ENCODE measurements around the gene CHD6.

DNA sequence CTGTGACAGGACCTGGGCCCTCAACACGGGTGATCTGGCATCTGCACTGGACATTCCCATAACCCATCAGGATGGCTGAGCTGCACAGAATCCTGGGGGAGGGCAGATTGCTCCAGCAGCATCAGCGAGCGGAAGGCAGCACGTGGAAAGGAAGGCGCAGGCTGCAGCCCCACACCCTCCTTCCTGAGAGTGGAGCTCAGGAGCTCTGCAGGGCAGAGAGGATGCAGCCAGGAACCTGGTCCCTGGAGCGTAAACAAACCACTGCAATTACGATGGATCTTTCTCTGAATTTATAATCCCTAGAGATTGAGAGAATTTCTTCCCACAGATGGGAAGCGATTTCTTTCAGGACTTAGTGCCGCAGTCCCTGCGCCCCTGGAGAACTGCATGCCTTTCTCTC, 211.8 kb downstream of the CHD6 start:
- TF ChIP-seq, protein P1, sequence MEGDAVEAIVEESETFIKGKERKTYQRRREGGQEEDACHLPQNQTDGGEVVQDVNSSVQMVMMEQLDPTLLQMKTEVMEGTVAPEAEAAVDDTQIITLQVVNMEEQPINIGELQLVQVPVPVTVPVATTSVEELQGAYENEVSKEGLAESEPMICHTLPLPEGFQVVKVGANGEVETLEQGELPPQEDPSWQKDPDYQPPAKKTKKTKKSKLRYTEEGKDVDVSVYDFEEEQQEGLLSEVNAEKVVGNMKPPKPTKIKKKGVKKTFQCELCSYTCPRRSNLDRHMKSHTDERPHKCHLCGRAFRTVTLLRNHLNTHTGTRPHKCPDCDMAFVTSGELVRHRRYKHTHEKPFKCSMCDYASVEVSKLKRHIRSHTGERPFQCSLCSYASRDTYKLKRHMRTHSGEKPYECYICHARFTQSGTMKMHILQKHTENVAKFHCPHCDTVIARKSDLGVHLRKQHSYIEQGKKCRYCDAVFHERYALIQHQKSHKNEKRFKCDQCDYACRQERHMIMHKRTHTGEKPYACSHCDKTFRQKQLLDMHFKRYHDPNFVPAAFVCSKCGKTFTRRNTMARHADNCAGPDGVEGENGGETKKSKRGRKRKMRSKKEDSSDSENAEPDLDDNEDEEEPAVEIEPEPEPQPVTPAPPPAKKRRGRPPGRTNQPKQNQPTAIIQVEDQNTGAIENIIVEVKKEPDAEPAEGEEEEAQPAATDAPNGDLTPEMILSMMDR (IDR thresholded peaks at IDR 0.05), result no peak
- no peak for TF ChIP-seq POLR2A (IDR thresholded peaks at IDR 0.05)

All from heart left ventricle (tissue), 13 donors.